HG03342 (cell line): ENCODE data around the gene SLC6A16.
A peak's percentile ranks its signal among the peaks of the same experiment; 100 is the strongest.

ENCODE experiments used
- ATAC-seq: cut with Tn5 transposase; IDR thresholded peaks from one replicate; pipeline ENCODE4 v1.9.1; 2021; ENCODE audit warnings: mild to moderate bottlenecking, moderate library complexity; ENCODE audit not compliant: unreplicated experiment

SLC6A16 gene

GRCh38 chr19:49347191-49347590, 22.2 kb upstream of the SLC6A16 start:
- no peak for ATAC-seq

GRCh38 chr19:49344505-49345423, 19.8 kb upstream of the SLC6A16 start:
- ATAC-seq, result no peak

- ATAC-seq, result no peak
Measured at GRCh38 chr19:49343123-49343522, 18.1 kb upstream of the SLC6A16 start.

GRCh38 chr19:49342291-49342721, 17.3 kb upstream of the SLC6A16 start:
- ATAC-seq, result no peak

- ATAC-seq, result no peak
Measured at GRCh38 chr19:49340865-49341718, 16.1 kb upstream of the SLC6A16 start.

GRCh38 chr19:49340069-49340864, 15.3 kb upstream of the SLC6A16 start:
- peak; percentile 61 for ATAC-seq

GRCh38 chr19:49339301-49340068, 14.5 kb upstream of the SLC6A16 start:
- ATAC-seq, result no peak

GRCh38 chr19:49338691-49339300, 13.8 kb upstream of the SLC6A16 start:
- ATAC-seq, result no peak

- no peak for ATAC-seq
Measured at GRCh38 chr19:49338023-49338677, 13.2 kb upstream of the SLC6A16 start.

- ATAC-seq, result no peak
Measured at GRCh38 chr19:49337267-49338022, 12.5 kb upstream of the SLC6A16 start.

- no peak for ATAC-seq
Measured at GRCh38 chr19:49336482-49337266, 11.7 kb upstream of the SLC6A16 start.

- ATAC-seq, result no peak
Measured at GRCh38 chr19:49335784-49336481, 10.9 kb upstream of the SLC6A16 start.

GRCh38 chr19:49335071-49335783, 10.2 kb upstream of the SLC6A16 start, which contains the start of gene CD37:
Gene CD37, plus strand, starts transcription at chr19:49335406. Its CDS starts 135 bp downstream, at chr19:49335541.
- no peak for ATAC-seq

- peak; percentile 39 for ATAC-seq
Measured at GRCh38 chr19:49333811-49334288, 8.9 kb upstream of the SLC6A16 start.

GRCh38 chr19:49333418-49333805, 8.4 kb upstream of the SLC6A16 start:
- no peak for ATAC-seq
